SK-N-SH treated with all-trans-retinoic acid at 6 μM for 48 hours (cell line): Measurements from ENCODE around the gene ITGB1BP1.

Source experiments
- ISL1 ChIP-seq: fragments of 250-450 bp; sonication (Bioruptor Pico); IDR thresholded peaks from 2 replicates; pipeline ENCODE4 v2.1.2; 2022; ENCODE audit warnings: mild to moderate bottlenecking, moderate library complexity
- RARB ChIP-seq: fragments of 250-450 bp; sonication (Bioruptor Pico); IDR thresholded peaks from 2 replicates; pipeline ENCODE4 v1.8.0; 2021; ENCODE audit warnings: mild to moderate bottlenecking, moderate library complexity
- ZFP3 ChIP-seq: fragments of 250-450 bp; sonication (Bioruptor Pico); IDR thresholded peaks from 2 replicates; pipeline ENCODE4 v1.5.0; 2020; ENCODE audit warnings: mild to moderate bottlenecking, moderate library complexity
- TF ChIP-seq, protein P1 (sequence below): fragments of 250-450 bp; sonication (Bioruptor Pico); IDR thresholded peaks from 2 replicates; pipeline ENCODE4 v1.5.1; 2021; ENCODE audit warnings: mild to moderate bottlenecking, moderate library complexity
- TF ChIP-seq, protein P2 (sequence below): fragments of 250-450 bp; sonication (Bioruptor Pico); IDR thresholded peaks from 2 replicates; pipeline ENCODE4 v1.8.0; 2020; ENCODE audit warnings: mild to moderate bottlenecking, moderate library complexity, borderline replicate concordance
- TF ChIP-seq, protein P3 (sequence below): fragments of 250-450 bp; sonication (Bioruptor Pico); IDR thresholded peaks from 2 replicates; pipeline ENCODE4 v1.5.1; 2020; ENCODE audit warnings: low read depth, mild to moderate bottlenecking, moderate library complexity

GRCh38 chr2:9401646-9402371 lies 21.5 kb downstream of the ITGB1BP1 start:
- TF ChIP-seq, protein P1, sequence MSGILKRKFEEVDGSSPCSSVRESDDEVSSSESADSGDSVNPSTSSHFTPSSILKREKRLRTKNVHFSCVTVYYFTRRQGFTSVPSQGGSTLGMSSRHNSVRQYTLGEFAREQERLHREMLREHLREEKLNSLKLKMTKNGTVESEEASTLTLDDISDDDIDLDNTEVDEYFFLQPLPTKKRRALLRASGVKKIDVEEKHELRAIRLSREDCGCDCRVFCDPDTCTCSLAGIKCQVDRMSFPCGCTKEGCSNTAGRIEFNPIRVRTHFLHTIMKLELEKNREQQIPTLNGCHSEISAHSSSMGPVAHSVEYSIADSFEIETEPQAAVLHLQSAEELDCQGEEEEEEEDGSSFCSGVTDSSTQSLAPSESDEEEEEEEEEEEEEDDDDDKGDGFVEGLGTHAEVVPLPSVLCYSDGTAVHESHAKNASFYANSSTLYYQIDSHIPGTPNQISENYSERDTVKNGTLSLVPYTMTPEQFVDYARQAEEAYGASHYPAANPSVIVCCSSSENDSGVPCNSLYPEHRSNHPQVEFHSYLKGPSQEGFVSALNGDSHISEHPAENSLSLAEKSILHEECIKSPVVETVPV = no peak
- TF ChIP-seq RARB (CRISPR knock-in tag) (no peak), ZFP3 (CRISPR knock-in tag) (no peak), ISL1 (no peak)
- TF ChIP-seq, protein P2, sequence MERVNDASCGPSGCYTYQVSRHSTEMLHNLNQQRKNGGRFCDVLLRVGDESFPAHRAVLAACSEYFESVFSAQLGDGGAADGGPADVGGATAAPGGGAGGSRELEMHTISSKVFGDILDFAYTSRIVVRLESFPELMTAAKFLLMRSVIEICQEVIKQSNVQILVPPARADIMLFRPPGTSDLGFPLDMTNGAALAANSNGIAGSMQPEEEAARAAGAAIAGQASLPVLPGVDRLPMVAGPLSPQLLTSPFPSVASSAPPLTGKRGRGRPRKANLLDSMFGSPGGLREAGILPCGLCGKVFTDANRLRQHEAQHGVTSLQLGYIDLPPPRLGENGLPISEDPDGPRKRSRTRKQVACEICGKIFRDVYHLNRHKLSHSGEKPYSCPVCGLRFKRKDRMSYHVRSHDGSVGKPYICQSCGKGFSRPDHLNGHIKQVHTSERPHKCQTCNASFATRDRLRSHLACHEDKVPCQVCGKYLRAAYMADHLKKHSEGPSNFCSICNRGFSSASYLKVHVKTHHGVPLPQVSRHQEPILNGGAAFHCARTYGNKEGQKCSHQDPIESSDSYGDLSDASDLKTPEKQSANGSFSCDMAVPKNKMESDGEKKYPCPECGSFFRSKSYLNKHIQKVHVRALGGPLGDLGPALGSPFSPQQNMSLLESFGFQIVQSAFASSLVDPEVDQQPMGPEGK (CRISPR knock-in tag) = no peak
- TF ChIP-seq, protein P3, sequence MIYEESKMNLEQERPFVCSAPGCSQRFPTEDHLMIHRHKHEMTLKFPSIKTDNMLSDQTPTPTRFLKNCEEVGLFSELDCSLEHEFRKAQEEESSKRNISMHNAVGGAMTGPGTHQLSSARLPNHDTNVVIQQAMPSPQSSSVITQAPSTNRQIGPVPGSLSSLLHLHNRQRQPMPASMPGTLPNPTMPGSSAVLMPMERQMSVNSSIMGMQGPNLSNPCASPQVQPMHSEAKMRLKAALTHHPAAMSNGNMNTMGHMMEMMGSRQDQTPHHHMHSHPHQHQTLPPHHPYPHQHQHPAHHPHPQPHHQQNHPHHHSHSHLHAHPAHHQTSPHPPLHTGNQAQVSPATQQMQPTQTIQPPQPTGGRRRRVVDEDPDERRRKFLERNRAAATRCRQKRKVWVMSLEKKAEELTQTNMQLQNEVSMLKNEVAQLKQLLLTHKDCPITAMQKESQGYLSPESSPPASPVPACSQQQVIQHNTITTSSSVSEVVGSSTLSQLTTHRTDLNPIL (CRISPR knock-in tag) = no peak
